ENCODE data around the gene ATN1. TPM values are rescaled to one million over a fixed set of nuclear protein-coding genes. Genes with fewer than 3 reads are reported as not detected.

Gene ATN1
- total RNA-seq, 4 donors from 2014 or later, result 53.3 to 100 (median 84.9) TPM

- peak overlapping the region; percentile 5 to 73 (median 46) for H3K27ac ChIP-seq
- intact Hi-C loops (cut with DNase I), result no loop called here
- H3K9me3 ChIP-seq, result no peaks in the 10 kb centered on the region
- no peak overlapping the region for H3K4me3 ChIP-seq (replicated peaks in 1 of 3)
- no peaks in the 10 kb centered on the region for H3K27me3 ChIP-seq
- WGBS, 2 donors, result 73 to 77% methylated on average over 21 to 24 of the region's 24 CpGs
- peaks cover 20 to 33% of the 10 kb centered on the region in 2 donors for H3K4me1 ChIP-seq
- H3K36me3 ChIP-seq, result no peaks in the 10 kb centered on the region
- TF ChIP-seq CTCF (IDR thresholded peaks at IDR 0.05), result no peak
- peak in 1 of 2 donors; percentile 8 for TF ChIP-seq POLR2A (IDR thresholded peaks at IDR 0.05)
- no peak for DNase-seq
These were observed 31.5 kb downstream of the ATN1 start for GRCh38 chr12:6959058-6959804.

GRCh38 chr12:6959805-6960592 is 32.2 kb downstream of the ATN1 start:
- Histone ChIP-seq H3K4me3 (replicated peaks in 1 of 3) (no peak overlapping the region), H3K27me3 (no peaks in the 10 kb centered on the region)

GRCh38 chr12:6960593-6961277 is 33.0 kb downstream of the ATN1 start:
- Histone ChIP-seq H3K9me3 (no peaks in the 10 kb centered on the region), H3K27me3 (no peaks in the 10 kb centered on the region), H3K4me3 (replicated peaks in 1 of 3) (no peak overlapping the region), H3K27ac (peak overlapping the region; percentile 87 to 98 (median 97)), H3K36me3 (peaks cover 5 to 6% of the 10 kb centered on the region in 2 donors), H3K4me1 (peaks cover 32 to 47% of the 10 kb centered on the region in 2 donors)
- WGBS, 2 donors, result 81 to 85% methylated on average over 12 to 13 of the region's 13 CpGs
- no peak for TF ChIP-seq CTCF (IDR thresholded peaks at IDR 0.05)
- TF ChIP-seq POLR2A (IDR thresholded peaks at IDR 0.05), result no peak
- intact Hi-C loops (cut with DNase I), result loop anchor here (5.0 kb wide), 1 partner anchor 57 kb away; the partner anchor contains the start of gene LPCAT3
- DNase-seq, result no peak

More at GRCh38 chr12:6959805-6960592, 32.2 kb downstream of the ATN1 start:
- H3K9me3 ChIP-seq, result no peaks in the 10 kb centered on the region
- peaks cover 28 to 41% of the 10 kb centered on the region in 2 donors for H3K4me1 ChIP-seq
- H3K27ac ChIP-seq, result peak overlapping the region in 1 of 3 donors; percentile 87
- WGBS, 2 donors, result 87 to 90% methylated on average over 11 to 17 of the region's 26 CpGs
- no peaks in the 10 kb centered on the region for H3K36me3 ChIP-seq
- no peak for DNase-seq
- intact Hi-C loops (cut with DNase I), result loop anchor here (5.0 kb wide), 1 partner anchor 57 kb away; the partner anchor contains the start of gene LPCAT3
- TF ChIP-seq POLR2A (IDR thresholded peaks at IDR 0.05) (no peak), CTCF (IDR thresholded peaks at IDR 0.05) (no peak)

GRCh38 chr12:6961278-6961694 is 33.5 kb downstream of the ATN1 start:
- WGBS, 2 donors, result 70 to 78% methylated on average over 24 of the region's 24 CpGs
- peaks cover 32 to 47% of the 10 kb centered on the region in 2 donors for H3K4me1 ChIP-seq
- H3K9me3 ChIP-seq, result no peaks in the 10 kb centered on the region
- H3K4me3 ChIP-seq (replicated peaks in 1 of 3), result peak overlapping the region in 1 of 3 donors; percentile 68
- TF ChIP-seq POLR2A (IDR thresholded peaks at IDR 0.05) (no peak), CTCF (IDR thresholded peaks at IDR 0.05) (no peak)
- H3K27ac ChIP-seq, result peak overlapping the region; percentile 87 to 98 (median 97)
- DNase-seq, result peak; percentile 31 to 36
- intact Hi-C loops (cut with DNase I), result loop anchor here (5.0 kb wide), 1 partner anchor 56 kb away; the partner anchor contains the start of gene LPCAT3
- peaks cover 7 to 11% of the 10 kb centered on the region in 2 donors for H3K36me3 ChIP-seq
- no peaks in the 10 kb centered on the region for H3K27me3 ChIP-seq
